SH-SY5Y (cell line): Measurements from ENCODE around the gene ALPK3.

ENCODE experiments used
- GATA2 ChIP-seq: IDR thresholded peaks from 2 replicates; pipeline ENCODE4 v1.6.1; 2011; ENCODE audit warnings: mild to moderate bottlenecking, low read depth, low read length
- GATA3 ChIP-seq: IDR thresholded peaks from 2 replicates; pipeline ENCODE4 v1.6.1; 2011; ENCODE audit warnings: low read depth, mild to moderate bottlenecking, low read length, moderate library complexity

The ALPK3 gene

DNA sequence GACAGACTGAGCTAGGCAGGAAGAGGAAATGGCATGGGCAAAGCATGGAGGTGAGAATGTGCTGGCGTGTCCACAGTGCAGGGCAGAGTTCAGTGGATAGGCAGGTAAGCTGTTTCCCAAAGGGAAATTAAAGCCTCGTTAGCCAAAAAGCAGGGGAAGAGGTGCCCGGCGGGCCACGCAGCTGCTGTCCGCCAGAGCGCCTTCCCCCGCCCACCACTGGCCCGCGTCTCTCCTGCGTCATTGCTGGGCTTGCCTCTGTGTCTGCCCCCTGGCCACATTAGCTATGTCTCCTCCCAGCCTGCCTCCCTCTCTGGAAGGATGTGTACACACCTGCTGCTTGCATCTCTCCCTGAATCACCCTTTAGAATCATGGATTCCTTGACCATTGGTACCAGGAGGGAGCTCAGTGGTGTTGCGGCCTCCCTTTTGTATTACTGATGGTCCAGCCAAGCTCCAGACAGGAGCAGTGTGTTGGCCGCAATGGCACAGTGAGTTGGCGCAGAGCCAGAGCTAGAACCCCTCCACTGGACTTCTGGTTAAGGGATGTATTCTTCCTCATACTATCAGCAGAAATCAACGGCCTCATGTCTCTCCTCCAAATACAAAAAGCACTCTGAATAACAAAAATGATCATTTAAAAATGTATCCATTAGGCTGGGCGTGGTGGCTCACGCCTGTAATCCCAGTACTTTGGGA is 93.9 kb downstream of the ALPK3 start:
- TF ChIP-seq GATA3 (no peak), GATA2 (no peak)

DNA sequence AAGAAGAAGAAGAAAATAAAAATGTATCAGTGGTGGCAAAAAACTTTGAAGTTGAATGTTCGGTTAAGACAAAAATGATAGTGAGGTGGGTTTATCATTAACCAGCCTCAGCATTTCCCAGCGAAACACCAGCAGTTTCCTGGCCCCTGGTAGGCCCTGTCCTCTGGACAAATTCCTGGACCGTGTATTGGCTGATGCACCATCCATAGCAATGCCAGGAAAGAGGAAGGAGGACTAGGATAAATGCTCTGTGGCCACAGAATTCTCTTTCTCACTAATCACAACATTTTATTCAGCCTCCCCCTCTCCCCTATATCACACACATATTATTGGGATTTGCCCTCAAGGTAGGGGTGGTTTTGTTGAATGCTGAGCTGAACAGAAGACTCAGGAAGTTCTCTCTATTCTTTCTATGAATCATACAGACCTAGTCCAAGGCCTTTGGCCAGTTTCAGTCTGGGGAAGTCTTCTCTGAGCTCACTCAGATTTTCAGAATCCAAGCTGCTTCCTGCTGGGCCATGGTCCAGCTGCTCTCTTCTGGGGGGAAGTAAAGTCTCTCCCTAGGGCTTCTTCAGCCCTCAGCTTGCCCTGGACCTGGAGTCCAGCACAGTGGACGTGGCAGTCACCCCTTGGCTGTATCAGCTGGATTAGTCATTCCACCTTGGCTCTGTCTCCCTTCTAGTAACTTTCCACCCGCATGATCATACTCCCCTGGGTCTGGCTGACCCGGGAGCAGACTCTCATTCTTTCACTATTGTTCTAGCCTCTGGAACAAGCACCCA is 94.9 kb downstream of the ALPK3 start:
- no peak for TF ChIP-seq GATA2
- TF ChIP-seq GATA3: no peak

DNA sequence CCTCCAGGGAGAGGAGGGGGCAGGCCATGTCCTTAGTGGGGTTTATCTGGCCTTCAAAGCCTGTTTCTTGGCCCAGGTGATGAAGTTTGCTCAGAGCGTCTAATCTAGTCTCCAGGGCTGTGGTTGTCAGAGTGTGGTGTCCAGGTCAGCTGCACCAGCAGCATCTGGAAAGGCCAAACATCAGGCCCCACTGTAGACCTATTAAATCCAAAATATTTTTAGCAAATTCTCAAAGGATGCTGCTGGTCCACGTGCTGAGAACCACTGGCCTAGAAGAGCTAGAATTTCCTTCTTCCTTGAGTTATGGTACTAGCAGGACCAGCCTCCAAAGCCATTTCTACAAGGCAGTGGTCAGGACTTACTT is 96.2 kb downstream of the ALPK3 start:
- TF ChIP-seq GATA3 (no peak), GATA2 (no peak)

DNA sequence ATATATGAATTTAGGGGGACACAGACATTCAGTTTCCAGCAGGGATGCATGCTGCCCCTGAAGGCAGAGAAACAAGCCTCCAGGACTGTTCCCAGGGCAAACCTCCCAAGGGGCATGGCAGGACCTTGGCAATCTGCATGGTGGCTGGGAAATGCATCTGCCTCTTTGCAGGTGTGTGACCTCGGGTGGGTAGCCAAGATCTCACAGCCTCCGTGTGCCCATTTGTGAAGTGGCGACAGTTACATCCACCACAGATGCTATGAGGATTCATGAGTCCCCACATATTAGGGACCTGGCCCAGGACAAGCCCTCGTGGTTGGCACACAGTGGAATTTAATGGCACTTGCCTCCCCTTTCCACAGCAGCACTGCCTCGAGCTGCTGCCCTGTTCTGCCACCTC is 97.2 kb downstream of the ALPK3 start:
- TF ChIP-seq GATA3 (no peak), GATA2 (no peak)

- no peak for TF ChIP-seq GATA3
- no peak for TF ChIP-seq GATA2
These were observed 97.9 kb downstream of the ALPK3 start for GRCh38 chr15:84914909-84915605.

DNA sequence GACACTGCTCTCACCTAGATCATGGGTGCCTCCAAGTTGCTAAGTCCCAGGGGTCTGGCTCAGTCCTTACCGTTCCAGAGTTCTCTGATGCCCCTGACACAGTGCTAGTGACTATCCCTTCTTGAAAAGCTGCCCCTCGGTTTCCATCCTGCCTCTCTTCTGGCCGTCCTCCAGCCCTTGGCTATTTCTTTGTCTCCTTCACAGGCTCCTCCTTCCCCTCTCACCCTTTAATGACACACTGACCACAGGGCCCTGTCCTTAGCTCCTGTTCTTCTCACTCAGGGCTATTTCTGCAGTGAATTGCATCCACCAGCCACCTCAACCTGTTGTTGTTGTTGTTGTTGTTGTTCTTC is 98.4 kb downstream of the ALPK3 start:
- no peak for TF ChIP-seq GATA3
- TF ChIP-seq GATA2: no peak

GRCh38 chr15:84917452-84917851 is 100.3 kb downstream of the ALPK3 start:
- TF ChIP-seq GATA2 (no peak), GATA3 (no peak)

- no peak for TF ChIP-seq GATA3
- no peak for TF ChIP-seq GATA2
These were observed 102.0 kb downstream of the ALPK3 start for GRCh38 chr15:84919106-84919667.

DNA sequence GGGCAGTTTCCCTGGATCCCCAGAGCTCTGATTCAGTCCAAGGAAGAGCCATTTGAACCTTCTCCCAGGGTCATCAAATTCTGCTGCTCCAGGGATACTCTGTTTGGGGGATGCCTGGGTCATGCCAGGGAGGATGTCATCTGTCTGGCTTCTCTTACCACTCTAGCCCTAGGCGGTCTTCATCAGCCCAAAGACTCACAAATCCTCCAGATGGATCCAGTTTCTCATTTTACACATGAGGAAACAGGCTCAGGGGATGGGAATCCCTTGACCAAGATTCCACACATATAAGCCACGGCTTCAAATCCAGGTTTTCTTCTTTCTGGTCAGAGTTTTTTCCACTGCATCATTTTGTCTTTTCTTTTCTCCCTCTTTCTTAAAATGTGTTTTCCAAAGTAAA is 104.0 kb downstream of the ALPK3 start:
- TF ChIP-seq GATA2 (no peak), GATA3 (no peak)

DNA sequence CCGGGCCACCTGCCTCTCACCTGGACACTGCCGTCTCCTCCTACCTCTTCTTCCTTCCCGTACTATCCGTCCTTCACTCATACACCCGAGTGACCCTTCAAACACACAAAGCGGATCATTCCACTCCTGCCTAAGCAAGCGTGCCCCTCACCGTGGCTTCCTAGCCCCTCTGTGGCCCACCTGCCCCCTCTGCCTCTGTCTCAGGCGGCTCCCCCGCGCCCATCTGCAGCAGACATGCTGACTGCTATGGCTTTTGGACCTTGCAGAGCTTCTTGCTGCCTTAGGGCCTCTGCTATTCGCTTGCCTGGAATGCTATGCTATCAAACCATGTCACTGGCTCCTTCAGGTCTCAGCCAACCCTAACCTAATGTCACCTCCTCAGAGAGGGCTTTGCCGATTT is 105.4 kb downstream of the ALPK3 start:
- TF ChIP-seq GATA2 (no peak), GATA3 (no peak)
